ENCODE measurements around the gene CXCL14. TPM values are rescaled to one million over a fixed set of nuclear protein-coding genes. Genes with fewer than 3 reads are reported as not detected.
A peak's percentile ranks its signal among the peaks of the same experiment; 100 is the strongest.

CXCL14 gene
- total RNA-seq, 4 donors from 2014 or later = 0.15 to 23.2 (median 3.8) TPM

GRCh38 chr5:135561266-135561665 lies 17.5 kb downstream of the CXCL14 start:
- Histone ChIP-seq H3K4me3 (no peak overlapping the region), H3K4me1 (peaks cover 0 to 7% (median 0%) of the 10 kb centered on the region in 3 donors), H3K27ac (no peak overlapping the region), H3K36me3 (no peaks in the 10 kb centered on the region), H3K9me3 (no peaks in the 10 kb centered on the region), H3K27me3 (peaks cover 39% of the 10 kb centered on the region)
- TF ChIP-seq POLR2AphosphoS5 (IDR thresholded peaks at IDR 0.05) (no peak), POLR2A (IDR thresholded peaks at IDR 0.05) (no peak), CTCF (IDR thresholded peaks at IDR 0.05) (no peak), EP300 (IDR thresholded peaks at IDR 0.05) (no peak)
- 67 to 83% methylated on average over 2 to 3 of the region's 6 CpGs for WGBS, 2 donors (ENCODE audit: low coverage in 1 of 2)
- no peak for ATAC-seq

- TF ChIP-seq CTCF (IDR thresholded peaks at IDR 0.05) (peak; percentile 15 to 84 (median 60)), POLR2A (IDR thresholded peaks at IDR 0.05) (no peak)
- no peaks in the 10 kb centered on the region for H3K36me3 ChIP-seq
- H3K9me3 ChIP-seq = no peaks in the 10 kb centered on the region
- 8 to 12% methylated on average over 13 to 14 of the region's 14 CpGs for WGBS, 2 donors (ENCODE audit: low coverage in 1 of 2)
- H3K27me3 ChIP-seq = peaks cover 43% of the 10 kb centered on the region
- H3K4me3 ChIP-seq = no peak overlapping the region
- peak; percentile 66 for ATAC-seq
- peaks cover 0 to 7% (median 0%) of the 10 kb centered on the region in 3 donors for H3K4me1 ChIP-seq
- H3K27ac ChIP-seq = no peak overlapping the region
Observed at GRCh38 chr5:135560858-135561257, 17.9 kb downstream of the CXCL14 start.

GRCh38 chr5:135559354-135559753 lies 19.4 kb downstream of the CXCL14 start:
- Histone ChIP-seq H3K27me3 (peaks cover 57% of the 10 kb centered on the region), H3K27ac (no peak overlapping the region), H3K4me1 (peaks cover 0 to 7% (median 0%) of the 10 kb centered on the region in 3 donors), H3K9me3 (no peaks in the 10 kb centered on the region), H3K36me3 (no peaks in the 10 kb centered on the region), H3K4me3 (no peak overlapping the region)
- ATAC-seq = no peak
- 71 to 74% methylated on average over 4 to 5 of the region's 6 CpGs for WGBS, 2 donors (ENCODE audit: low coverage in 1 of 2)
- TF ChIP-seq POLR2AphosphoS5 (IDR thresholded peaks at IDR 0.05) (no peak), EP300 (IDR thresholded peaks at IDR 0.05) (no peak), POLR2A (IDR thresholded peaks at IDR 0.05) (no peak), CTCF (IDR thresholded peaks at IDR 0.05) (no peak)

- no peak for ATAC-seq
- Histone ChIP-seq H3K9me3 (no peaks in the 10 kb centered on the region), H3K27me3 (peaks cover 76% of the 10 kb centered on the region), H3K27ac (no peak overlapping the region), H3K4me1 (peaks cover 0 to 7% (median 0%) of the 10 kb centered on the region in 3 donors), H3K36me3 (no peaks in the 10 kb centered on the region), H3K4me3 (no peak overlapping the region)
- WGBS, 2 donors (ENCODE audit: low coverage in 1 of 2) = 40 to 81% methylated on average over 7 to 9 of the region's 11 CpGs
- TF ChIP-seq POLR2AphosphoS5 (IDR thresholded peaks at IDR 0.05) (no peak), CTCF (IDR thresholded peaks at IDR 0.05) (no peak), EP300 (IDR thresholded peaks at IDR 0.05) (no peak), POLR2A (IDR thresholded peaks at IDR 0.05) (no peak)
Observed at GRCh38 chr5:135557076-135557838, 21.5 kb downstream of the CXCL14 start.

- H3K27me3 ChIP-seq = peaks cover 81% of the 10 kb centered on the region
Observed at GRCh38 chr5:135556620-135557019, 22.2 kb downstream of the CXCL14 start.

More at GRCh38 chr5:135556620-135557019, 22.2 kb downstream of the CXCL14 start:
- H3K4me1 ChIP-seq = peaks cover 0 to 7% (median 0%) of the 10 kb centered on the region in 3 donors
- H3K36me3 ChIP-seq = no peaks in the 10 kb centered on the region
- no peak for ATAC-seq
- TF ChIP-seq CTCF (IDR thresholded peaks at IDR 0.05) (no peak), POLR2AphosphoS5 (IDR thresholded peaks at IDR 0.05) (no peak), EP300 (IDR thresholded peaks at IDR 0.05) (no peak)
- H3K4me3 ChIP-seq = no peak overlapping the region
- H3K9me3 ChIP-seq = no peaks in the 10 kb centered on the region
- 78 to 86% methylated on average over 7 of the region's 7 CpGs for WGBS, 2 donors (ENCODE audit: low coverage in 1 of 2)
- no peak overlapping the region for H3K27ac ChIP-seq
